Retinal pigment epithelial cell (primary cell): Measurements from ENCODE around the gene RERE.

Experiments used
- DNase-seq: peaks from one replicate; pipeline ENCODE4 v3.0.0-alpha.2; 2010; ENCODE audit warnings: low read depth
- H3K4me3 ChIP-seq: 2 replicates; pipeline ENCODE4 v1.5.1; 2011; ENCODE audit warnings: mild to moderate bottlenecking, low read length, control low read depth, moderate library complexity
- TF ChIP-seq, protein P1 (sequence below): conservative IDR thresholded peaks from 2 replicates; pipeline ENCODE4 v1.5.1; 2011; ENCODE audit warnings: low read depth, low read length, control low read depth, inconsistent platforms

The RERE gene

DNA sequence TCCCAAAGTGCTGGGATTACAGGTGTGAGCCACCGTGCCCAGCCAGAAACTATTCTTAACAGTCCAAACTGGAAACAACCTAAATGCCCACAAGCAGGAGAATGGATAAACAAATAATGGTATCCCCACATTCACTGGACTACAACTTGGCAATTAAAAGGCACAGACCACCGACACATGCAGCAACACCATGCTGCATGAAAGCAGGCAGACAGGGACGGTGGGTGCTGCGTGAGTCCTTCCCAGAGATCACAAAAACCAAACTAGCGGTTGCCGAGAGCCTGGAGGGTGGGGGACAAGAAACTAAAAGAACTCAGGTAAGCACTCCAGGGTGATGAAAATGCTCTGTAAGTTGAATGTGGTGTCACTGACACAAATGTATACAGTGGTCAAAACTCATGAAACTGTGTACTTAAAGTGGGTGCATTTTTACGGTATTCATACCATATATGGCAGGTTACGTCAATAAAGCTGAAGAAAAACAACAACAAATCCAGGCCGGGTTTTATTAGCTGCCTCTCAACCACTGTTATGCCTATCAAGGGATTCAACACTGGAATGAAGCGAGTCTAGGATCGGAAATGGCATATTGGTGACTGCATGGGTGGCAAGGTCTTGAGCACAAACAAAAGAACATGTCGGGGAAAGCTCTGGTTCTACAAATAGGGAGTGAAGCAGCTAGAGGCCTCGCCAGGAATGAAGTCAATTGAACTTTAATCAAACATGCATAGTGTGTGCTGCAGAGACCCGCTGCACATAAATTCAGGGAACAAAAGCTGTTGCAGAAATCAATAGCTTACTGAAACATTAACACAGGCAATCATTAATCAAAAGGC lies 447.2 kb downstream of the RERE start:
- DNase-seq, result no peak
- TF ChIP-seq, protein P1, sequence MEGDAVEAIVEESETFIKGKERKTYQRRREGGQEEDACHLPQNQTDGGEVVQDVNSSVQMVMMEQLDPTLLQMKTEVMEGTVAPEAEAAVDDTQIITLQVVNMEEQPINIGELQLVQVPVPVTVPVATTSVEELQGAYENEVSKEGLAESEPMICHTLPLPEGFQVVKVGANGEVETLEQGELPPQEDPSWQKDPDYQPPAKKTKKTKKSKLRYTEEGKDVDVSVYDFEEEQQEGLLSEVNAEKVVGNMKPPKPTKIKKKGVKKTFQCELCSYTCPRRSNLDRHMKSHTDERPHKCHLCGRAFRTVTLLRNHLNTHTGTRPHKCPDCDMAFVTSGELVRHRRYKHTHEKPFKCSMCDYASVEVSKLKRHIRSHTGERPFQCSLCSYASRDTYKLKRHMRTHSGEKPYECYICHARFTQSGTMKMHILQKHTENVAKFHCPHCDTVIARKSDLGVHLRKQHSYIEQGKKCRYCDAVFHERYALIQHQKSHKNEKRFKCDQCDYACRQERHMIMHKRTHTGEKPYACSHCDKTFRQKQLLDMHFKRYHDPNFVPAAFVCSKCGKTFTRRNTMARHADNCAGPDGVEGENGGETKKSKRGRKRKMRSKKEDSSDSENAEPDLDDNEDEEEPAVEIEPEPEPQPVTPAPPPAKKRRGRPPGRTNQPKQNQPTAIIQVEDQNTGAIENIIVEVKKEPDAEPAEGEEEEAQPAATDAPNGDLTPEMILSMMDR, result no peak
- no peak overlapping the region for H3K4me3 ChIP-seq

DNA sequence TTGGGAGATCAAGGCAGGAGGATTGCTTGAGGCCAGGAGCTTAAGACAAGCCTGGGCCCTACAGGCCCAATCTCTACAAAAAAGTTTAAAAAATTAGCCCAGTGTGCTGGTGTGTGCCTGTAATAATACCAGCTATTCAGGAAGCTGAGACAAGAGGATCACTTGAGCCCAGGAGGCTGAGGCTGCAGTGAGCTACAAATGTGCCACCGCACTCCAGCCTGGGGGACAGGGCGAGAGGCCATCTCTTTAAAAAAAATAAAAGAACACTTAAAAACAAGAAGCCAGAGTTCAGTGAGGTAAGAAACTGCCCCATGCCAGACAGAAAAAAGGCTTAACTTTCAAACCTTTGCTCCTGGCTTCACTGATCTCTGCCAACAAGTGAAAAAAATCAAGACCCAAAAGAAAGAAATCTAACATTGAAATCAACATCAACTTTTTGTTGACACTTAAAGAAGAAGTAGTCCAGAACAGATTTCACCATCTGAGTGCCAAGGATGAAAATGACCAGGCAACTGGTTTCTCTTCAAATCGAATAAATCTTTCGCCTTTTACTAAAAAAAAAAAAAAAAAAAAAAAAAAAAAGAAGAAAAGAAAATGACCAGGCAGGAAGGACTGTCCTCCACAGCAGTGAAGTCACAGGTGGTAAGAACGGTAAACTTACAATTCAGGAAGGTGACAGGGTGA lies 448.3 kb downstream of the RERE start:
- DNase-seq, result no peak
- H3K4me3 ChIP-seq, result no peak overlapping the region
- TF ChIP-seq, protein P1, result no peak

DNA sequence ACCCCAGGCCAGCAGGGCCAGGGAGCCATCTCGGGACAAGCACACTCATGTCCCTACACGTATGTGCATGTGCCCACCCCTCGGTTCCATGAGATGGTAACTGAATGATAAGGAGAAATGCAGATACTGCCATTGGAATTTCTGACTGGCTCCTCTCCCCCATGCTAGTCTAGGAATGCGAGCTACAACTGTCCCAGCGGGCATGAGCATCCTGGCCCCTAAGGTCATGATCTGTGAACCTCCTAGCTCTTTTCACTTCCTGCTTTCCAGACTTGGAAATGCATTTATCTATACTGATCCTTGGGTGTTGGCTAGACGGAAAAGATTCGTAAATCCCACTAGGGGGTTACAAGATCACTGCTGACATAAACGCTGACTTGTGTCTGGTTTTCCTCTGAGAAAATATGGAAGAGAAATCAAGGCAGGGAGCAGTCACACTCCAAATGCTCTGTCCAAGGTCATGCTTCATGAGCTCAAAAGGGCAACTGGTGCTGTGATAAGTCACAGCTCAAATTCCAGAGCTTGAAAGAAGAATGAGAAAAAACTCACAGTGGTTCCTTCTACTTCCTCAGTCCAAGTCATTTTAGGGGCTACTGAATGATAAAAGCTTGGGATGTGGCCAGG lies 449.8 kb downstream of the RERE start:
- H3K4me3 ChIP-seq, result no peak overlapping the region
- TF ChIP-seq, protein P1, result no peak
- DNase-seq, result no peak

DNA sequence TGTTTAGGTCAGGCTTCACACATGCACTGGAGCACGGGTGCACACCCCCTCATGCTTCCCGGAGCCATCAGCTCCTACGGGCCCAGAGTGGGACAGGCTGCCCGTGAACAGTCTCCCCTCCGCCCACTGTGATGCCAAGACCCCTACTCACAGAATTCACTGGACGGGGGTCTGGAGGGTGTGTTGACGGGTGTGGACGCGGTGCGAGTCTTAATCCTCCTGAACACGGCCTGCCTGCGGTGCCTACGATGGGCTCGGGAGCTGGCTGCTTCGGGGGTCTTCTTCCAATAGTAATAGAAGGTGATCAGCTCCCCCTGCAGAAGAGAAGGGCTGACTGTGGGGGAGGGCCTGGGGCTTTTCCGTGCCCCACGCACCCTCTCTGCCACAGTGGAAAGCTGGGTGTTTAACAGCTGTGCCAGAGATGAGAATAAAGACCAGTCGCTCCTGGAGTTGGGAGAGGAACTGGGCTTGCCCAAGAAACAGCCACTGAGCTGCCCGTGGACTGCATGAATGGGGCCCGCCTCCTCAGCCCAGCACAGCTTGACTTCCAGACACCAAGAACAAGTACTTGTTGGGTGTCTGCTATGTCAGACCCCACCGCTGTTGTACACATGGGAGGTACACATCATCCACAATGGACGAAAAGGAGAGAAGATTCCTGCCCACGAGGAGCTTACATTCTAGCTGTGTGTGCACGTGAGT lies 451.6 kb downstream of the RERE start:
- H3K4me3 ChIP-seq, result no peak overlapping the region
- TF ChIP-seq, protein P1, result no peak
- no peak for DNase-seq

DNA sequence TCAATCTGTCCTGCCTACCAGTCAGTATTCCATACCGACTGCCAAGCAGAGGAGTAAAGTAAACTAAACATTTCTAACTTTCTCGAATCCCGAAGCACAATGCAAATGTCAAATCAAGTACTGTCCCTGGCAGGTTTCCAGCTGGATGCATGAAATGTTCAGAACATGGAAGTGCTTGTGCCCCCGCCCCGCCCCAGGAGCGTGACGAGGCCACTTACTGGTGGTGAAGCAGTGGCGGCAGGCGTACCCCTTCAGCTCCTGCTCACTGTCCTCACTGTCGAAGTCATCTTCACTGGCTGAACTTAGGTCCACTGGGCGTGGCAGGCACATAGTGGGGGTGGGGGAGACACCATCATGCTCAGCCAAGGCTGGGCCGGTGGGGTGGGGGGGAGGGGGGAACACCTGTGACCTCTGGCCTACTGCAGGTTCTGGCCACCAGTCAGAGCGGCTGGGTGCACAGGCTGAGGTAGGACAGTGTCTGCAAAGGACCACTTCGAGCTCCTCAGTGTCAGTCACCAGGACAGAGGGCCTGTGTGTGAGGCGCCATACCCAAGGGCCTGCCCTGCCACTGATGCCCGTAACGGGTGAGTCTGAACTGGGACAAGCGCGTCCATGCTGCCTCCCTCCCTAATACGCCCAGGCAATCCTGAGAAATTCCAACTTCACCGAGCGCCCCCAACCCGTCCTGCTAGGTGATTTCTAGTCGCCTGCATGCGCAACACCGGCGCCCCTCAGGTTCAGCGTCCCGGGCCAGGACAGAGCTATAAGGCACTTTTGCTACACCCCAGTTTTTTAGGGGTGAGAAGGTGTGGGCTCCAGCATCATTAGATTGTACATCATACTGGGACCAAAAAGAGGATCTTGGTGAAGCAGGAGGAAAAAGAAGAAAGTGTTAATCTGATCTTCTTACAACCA lies 452.7 kb downstream of the RERE start:
- TF ChIP-seq, protein P1, result no peak
- DNase-seq, result no peak
- no peak overlapping the region for H3K4me3 ChIP-seq

DNA sequence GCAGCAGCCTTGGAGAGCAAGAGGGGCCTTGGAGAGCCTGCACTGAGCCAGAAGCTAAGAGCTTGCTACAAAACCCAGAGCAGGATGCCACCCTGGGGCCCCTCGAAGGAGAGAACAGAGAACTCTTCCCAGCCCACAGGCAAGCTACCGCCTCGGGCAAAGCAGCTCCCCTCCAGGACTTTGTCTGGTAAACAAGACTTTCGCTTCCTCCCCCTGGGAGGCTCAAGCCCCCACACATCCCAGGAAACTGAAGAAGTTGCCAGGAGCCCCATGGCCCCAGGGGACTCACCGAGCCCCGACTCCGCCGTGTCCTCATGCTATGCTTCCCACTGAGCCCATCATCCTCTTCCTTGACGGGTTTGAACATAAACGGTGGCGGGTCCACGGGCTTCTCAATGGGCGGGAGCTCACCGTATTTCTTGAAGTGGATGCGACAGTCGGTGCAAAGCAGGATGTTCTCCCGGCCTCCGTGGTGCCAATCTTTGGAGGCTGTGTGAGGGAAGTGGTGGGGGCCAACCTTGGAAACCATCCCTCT lies 453.6 kb downstream of the RERE start:
- DNase-seq, result no peak
- H3K4me3 ChIP-seq, result no peak overlapping the region
- TF ChIP-seq, protein P1, result no peak
